CD4-positive, CD25-positive, alpha-beta regulatory T cell (primary cell): ENCODE data around the gene CFLAR. TPM values are rescaled to one million over a fixed set of nuclear protein-coding genes. Genes with fewer than 3 reads are reported as not detected.

Source experiments
- ATAC-seq, 2 donors: fragments of 150-1000 bp; cut with Tn5 transposase; one replicate each; pipeline ENCODE4 v1.10.0; 2021; ENCODE audit warnings: low read depth in 2 of 2, moderate number of reproducible peaks in 2 of 2, moderate library complexity in 1 of 2
- DNase-seq, 3 donors: peaks; one replicate each; pipeline versions ENCODE4 v3.0.0 to v3.0.0-alpha.2; 2012 to 2022; ENCODE audit warnings: mixed read lengths in 1 of 3
- H3K27ac ChIP-seq: one replicate; pipeline ENCODE4 v1.7.0; 2013; ENCODE audit warnings: mild to moderate bottlenecking, low read length; ENCODE audit not compliant: insufficient read depth, poor library complexity, severe bottlenecking
- H3K27me3 ChIP-seq: one replicate; pipeline ENCODE4 v1.7.0; 2013; ENCODE audit warnings: low read length; ENCODE audit not compliant: control insufficient read depth, insufficient read depth
- H3K36me3 ChIP-seq: one replicate; pipeline ENCODE4 v1.7.0; 2013; ENCODE audit warnings: mild to moderate bottlenecking, low read length, moderate library complexity; ENCODE audit not compliant: control insufficient read depth, insufficient read depth
- H3K4me1 ChIP-seq: 2 replicates; pipeline ENCODE4 v1.7.0; 2013; ENCODE audit warnings: mild to moderate bottlenecking, low read length; ENCODE audit not compliant: insufficient read depth, control insufficient read depth, poor library complexity, severe bottlenecking
- H3K4me3 ChIP-seq: one replicate; pipeline ENCODE4 v1.7.0; 2013; ENCODE audit warnings: low read depth, mild to moderate bottlenecking, low read length, moderate library complexity
- H3K9me3 ChIP-seq, 2 experiments: 1 replicate in 1 of 2; 2 replicates in 1 of 2; pipeline ENCODE4 v1.7.0; 2013; ENCODE audit warnings: low read length in 2 of 2, mild to moderate bottlenecking in 1 of 2, moderate library complexity in 1 of 2; ENCODE audit not compliant: control insufficient read depth in 2 of 2
- H3K27ac Mint-ChIP-seq, 3 donors: one replicate each; pipeline ENCODE4 v1.8.0; 2020 to 2022; ENCODE audit warnings: mild to moderate bottlenecking in 3 of 3, mixed read lengths in 3 of 3, moderate library complexity in 2 of 3
- H3K27me3 Mint-ChIP-seq: one replicate; pipeline ENCODE4 v1.8.0; 2022; ENCODE audit warnings: mild to moderate bottlenecking, mixed read lengths
- H3K36me3 Mint-ChIP-seq: one replicate; pipeline ENCODE4 v1.8.0; 2020; ENCODE audit warnings: mixed read lengths
- H3K4me1 Mint-ChIP-seq, 4 donors: one replicate each; pipeline ENCODE4 v1.8.0; 2020 to 2022; ENCODE audit warnings: mixed read lengths in 4 of 4, mild to moderate bottlenecking in 1 of 4
- H3K4me3 Mint-ChIP-seq, 4 donors: one replicate each; pipeline ENCODE4 v1.8.0; 2020 to 2022; ENCODE audit warnings: mild to moderate bottlenecking in 4 of 4, mixed read lengths in 4 of 4, moderate library complexity in 3 of 4
- H3K9me3 Mint-ChIP-seq, 7 donors: one replicate each; pipeline ENCODE4 v1.8.0; 2020 to 2022; ENCODE audit warnings: mixed read lengths in 7 of 7, mild to moderate bottlenecking in 3 of 7, moderate library complexity in 2 of 7
- polyA plus RNA-seq, 4 donors: library from polyadenylated mRNA; unstranded; fragments of 300-500 nt; fragmentation: Illumina TruSeq; gene quantifications; one replicate each; pipeline ENCODE4 v1.2.3, GENCODE V29; 2021
- total RNA-seq: library from RNA; stranded (reverse); gene quantifications from one replicate; pipeline ENCODE4 v1.2.3, GENCODE V29; 2022

The CFLAR gene
- total and polyA plus RNA-seq, 5 donors from 2014 or later, result 118 to 306 (median 140) TPM

GRCh38 chr2:201152517-201152916 is 36.6 kb downstream of the CFLAR start:
- Mint-ChIP-seq H3K4me3 (no peak overlapping the region), H3K27ac (peak overlapping the region; percentile 50 to 81 (median 61)), H3K36me3 (peaks cover 39% of the 10 kb centered on the region), H3K27me3 (no peaks in the 10 kb centered on the region), H3K9me3 (no peaks in the 10 kb centered on the region), H3K4me1 (peaks cover 25 to 45% (median 38%) of the 10 kb centered on the region in 4 donors)
- Histone ChIP-seq H3K4me1 (peaks cover 25% of the 10 kb centered on the region), H3K9me3 (no peaks in the 10 kb centered on the region), H3K36me3 (peaks cover 76% of the 10 kb centered on the region), H3K4me3 (no peak overlapping the region), H3K27me3 (no peaks in the 10 kb centered on the region), H3K27ac (peak overlapping the region; percentile 76)
- ATAC-seq (no peak), DNase-seq (no peak)

DNA sequence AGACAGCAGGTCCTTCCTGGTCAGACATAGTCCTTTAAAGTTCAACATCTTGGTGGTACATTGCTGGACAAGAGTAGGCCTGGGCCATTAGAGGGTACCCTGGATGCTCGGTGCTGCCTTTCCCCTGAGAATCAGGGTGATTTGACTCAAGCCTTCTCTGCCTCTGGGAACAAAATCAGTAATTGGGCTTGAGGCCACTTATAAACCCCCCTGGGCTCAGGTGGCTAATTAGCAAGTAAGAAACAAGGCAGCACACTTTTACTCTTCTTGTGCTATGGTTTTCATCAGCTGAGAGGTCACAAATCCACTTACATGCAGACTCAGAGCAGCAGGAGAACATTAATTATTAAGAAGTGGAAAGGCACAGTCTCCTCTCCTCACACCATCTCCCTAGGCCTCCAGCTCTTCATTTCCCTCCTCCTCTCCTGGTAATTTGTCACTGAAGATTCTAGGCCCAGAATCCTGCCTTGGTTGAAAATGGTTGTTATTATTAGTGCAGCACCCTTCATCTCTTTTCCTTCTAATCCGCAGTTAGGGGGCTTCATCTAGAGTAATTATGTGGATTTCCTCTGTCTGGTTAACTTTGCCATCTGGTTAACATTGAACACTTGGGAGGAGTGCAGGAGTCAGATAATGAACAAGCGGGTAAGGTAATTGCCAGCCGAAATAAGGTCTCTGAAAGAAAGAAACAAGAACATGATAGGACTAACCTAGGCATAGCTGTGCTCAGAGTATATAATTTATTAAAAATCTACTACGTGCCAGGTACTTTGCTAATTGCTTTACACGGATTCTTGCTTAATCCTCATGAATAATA is 37.2 kb downstream of the CFLAR start:
- Mint-ChIP-seq H3K36me3 (peaks cover 46% of the 10 kb centered on the region), H3K27ac (peak overlapping the region; percentile 21 to 82 (median 50))

DNA sequence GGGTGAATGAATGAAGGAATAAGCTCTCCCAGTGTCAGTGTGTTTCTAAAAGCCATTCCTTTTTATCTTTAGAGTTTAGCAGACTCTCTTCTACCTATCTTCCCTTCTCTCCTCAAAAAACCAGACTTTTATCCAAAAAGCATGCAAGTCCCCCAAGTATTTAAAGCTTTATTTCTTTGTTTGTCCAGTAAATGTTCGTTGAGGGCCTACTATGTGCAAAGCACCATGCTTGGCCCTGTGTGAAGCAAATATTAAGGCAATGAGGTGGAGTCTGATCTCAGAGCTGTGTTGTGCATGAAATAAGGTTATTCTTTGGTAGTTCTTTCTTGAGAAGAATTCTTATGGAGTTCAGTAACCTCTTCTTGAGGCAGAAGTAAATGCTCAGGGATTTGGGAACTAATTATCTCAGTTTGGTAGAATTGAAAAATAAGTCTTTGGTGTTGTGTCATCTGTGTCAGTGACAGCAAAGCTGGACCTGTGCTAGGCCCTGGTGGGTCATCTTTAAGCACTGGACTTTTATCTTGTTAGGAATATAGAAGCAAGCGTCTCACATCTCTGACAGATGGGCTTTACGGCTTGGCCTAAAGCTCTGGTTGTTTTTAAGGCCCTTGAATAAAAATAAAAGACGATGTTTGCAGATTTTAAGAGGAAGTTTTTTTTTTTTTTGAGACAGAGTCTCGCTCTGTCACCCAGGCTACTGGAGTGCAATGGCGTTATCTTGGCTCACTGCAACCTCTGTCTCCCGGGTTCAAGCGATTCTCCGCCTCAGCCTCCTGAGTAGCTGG is 38.8 kb downstream of the CFLAR start:
- no peaks in the 10 kb centered on the region for H3K9me3 Mint-ChIP-seq
- no peaks in the 10 kb centered on the region for H3K27me3 ChIP-seq
- peak overlapping the region in 2 of 3 donors; percentile 25 to 78 for H3K27ac Mint-ChIP-seq
- peaks cover 36% of the 10 kb centered on the region for H3K4me1 ChIP-seq
- H3K36me3 Mint-ChIP-seq, result peaks cover 51% of the 10 kb centered on the region
- H3K27ac ChIP-seq, result no peak overlapping the region
- no peak for ATAC-seq
- H3K36me3 ChIP-seq, result peaks cover 74% of the 10 kb centered on the region
- DNase-seq, result no peak
- peaks cover 22 to 46% (median 42%) of the 10 kb centered on the region in 4 donors for H3K4me1 Mint-ChIP-seq
- H3K4me3 Mint-ChIP-seq, result no peak overlapping the region
- H3K9me3 ChIP-seq, result no peaks in the 10 kb centered on the region
- no peaks in the 10 kb centered on the region for H3K27me3 Mint-ChIP-seq
- no peak overlapping the region for H3K4me3 ChIP-seq

More for the DNA sequence above, 37.2 kb downstream of the CFLAR start:
- peaks cover 24 to 52% (median 44%) of the 10 kb centered on the region in 4 donors for H3K4me1 Mint-ChIP-seq
- Histone ChIP-seq H3K4me1 (peaks cover 32% of the 10 kb centered on the region), H3K4me3 (no peak overlapping the region), H3K36me3 (peaks cover 79% of the 10 kb centered on the region), H3K9me3 (no peaks in the 10 kb centered on the region), H3K27ac (peak overlapping the region; percentile 76), H3K27me3 (no peaks in the 10 kb centered on the region)
- H3K4me3 Mint-ChIP-seq, result no peak overlapping the region
- H3K27me3 Mint-ChIP-seq, result no peaks in the 10 kb centered on the region
- DNase-seq (no peak), ATAC-seq (no peak)
- no peaks in the 10 kb centered on the region for H3K9me3 Mint-ChIP-seq

GRCh38 chr2:201156036-201156435 is 40.1 kb downstream of the CFLAR start:
- Histone ChIP-seq H3K9me3 (no peaks in the 10 kb centered on the region), H3K4me3 (no peak overlapping the region), H3K36me3 (peaks cover 76% of the 10 kb centered on the region), H3K4me1 (peaks cover 27% of the 10 kb centered on the region), H3K27me3 (no peaks in the 10 kb centered on the region), H3K27ac (no peak overlapping the region)
- Mint-ChIP-seq H3K9me3 (no peaks in the 10 kb centered on the region), H3K27ac (peak overlapping the region in 1 of 3 donors; percentile 25), H3K4me1 (peaks cover 16 to 38% (median 34%) of the 10 kb centered on the region in 4 donors), H3K36me3 (peaks cover 54% of the 10 kb centered on the region), H3K27me3 (no peaks in the 10 kb centered on the region), H3K4me3 (no peak overlapping the region)
- ATAC-seq (no peak), DNase-seq (no peak)

DNA sequence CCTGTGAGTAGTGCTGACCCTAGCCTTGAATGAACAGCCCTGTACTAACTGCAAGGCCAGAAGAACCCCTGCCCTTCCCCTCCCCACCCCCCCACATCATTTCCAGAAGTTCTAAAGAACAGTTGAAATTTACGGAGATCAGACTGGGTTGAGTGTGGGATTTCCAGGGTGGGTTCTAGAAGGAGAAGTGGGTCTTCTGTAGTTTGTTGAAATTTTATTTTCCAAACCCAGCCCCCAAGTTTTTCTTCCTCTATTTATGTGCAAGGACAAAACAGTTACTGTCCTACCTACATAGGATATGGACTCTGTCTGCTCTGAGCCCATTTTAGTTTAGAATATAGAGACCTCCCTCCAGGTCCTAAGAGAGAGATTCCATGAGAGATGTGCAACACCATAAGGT is 40.7 kb downstream of the CFLAR start:
- DNase-seq (no peak), ATAC-seq (no peak)
- peak overlapping the region; percentile 23 for H3K27ac ChIP-seq
- H3K9me3 ChIP-seq, result no peaks in the 10 kb centered on the region
- peak overlapping the region in 1 of 3 donors; percentile 87 for H3K27ac Mint-ChIP-seq
- no peaks in the 10 kb centered on the region for H3K27me3 ChIP-seq
- no peak overlapping the region for H3K4me3 ChIP-seq
- peaks cover 76% of the 10 kb centered on the region for H3K36me3 ChIP-seq
- no peaks in the 10 kb centered on the region for H3K27me3 Mint-ChIP-seq
- H3K4me3 Mint-ChIP-seq, result no peak overlapping the region
- no peaks in the 10 kb centered on the region for H3K9me3 Mint-ChIP-seq
- H3K4me1 Mint-ChIP-seq, result peaks cover 10 to 32% (median 28%) of the 10 kb centered on the region in 4 donors
- peaks cover 21% of the 10 kb centered on the region for H3K4me1 ChIP-seq
- peaks cover 48% of the 10 kb centered on the region for H3K36me3 Mint-ChIP-seq

- peaks cover 15% of the 10 kb centered on the region for H3K4me1 ChIP-seq
- H3K27me3 Mint-ChIP-seq, result no peaks in the 10 kb centered on the region
- DNase-seq (no peak), ATAC-seq (peak in 1 of 2 donors; percentile 12)
- H3K4me1 Mint-ChIP-seq, result peaks cover 9 to 26% (median 25%) of the 10 kb centered on the region in 4 donors
- H3K27ac Mint-ChIP-seq, result peak overlapping the region; percentile 78 to 93 (median 87)
- H3K27ac ChIP-seq, result peak overlapping the region; percentile 48
- H3K27me3 ChIP-seq, result no peaks in the 10 kb centered on the region
- H3K4me3 ChIP-seq, result no peak overlapping the region
- H3K36me3 ChIP-seq, result peaks cover 77% of the 10 kb centered on the region
- no peaks in the 10 kb centered on the region for H3K9me3 ChIP-seq
- H3K36me3 Mint-ChIP-seq, result peaks cover 47% of the 10 kb centered on the region
- H3K4me3 Mint-ChIP-seq, result peak overlapping the region in 1 of 4 donors; percentile 28
- H3K9me3 Mint-ChIP-seq, result no peaks in the 10 kb centered on the region
Measured at GRCh38 chr2:201157694-201158093, 41.7 kb downstream of the CFLAR start.

GRCh38 chr2:201158111-201158929 is 42.4 kb downstream of the CFLAR start:
- DNase-seq (peak; percentile 33 to 82 (median 67)), ATAC-seq (peak; percentile 63 to 70)
- Mint-ChIP-seq H3K36me3 (peaks cover 49% of the 10 kb centered on the region), H3K27me3 (no peaks in the 10 kb centered on the region), H3K9me3 (no peaks in the 10 kb centered on the region), H3K4me3 (peak overlapping the region in 1 of 4 donors; percentile 28), H3K4me1 (peaks cover 9 to 23% (median 20%) of the 10 kb centered on the region in 4 donors), H3K27ac (peak overlapping the region; percentile 78 to 93 (median 87))
- peaks cover 11% of the 10 kb centered on the region for H3K4me1 ChIP-seq
- no peak overlapping the region for H3K4me3 ChIP-seq
- H3K27ac ChIP-seq, result peak overlapping the region; percentile 48
- H3K27me3 ChIP-seq, result no peaks in the 10 kb centered on the region
- peaks cover 77% of the 10 kb centered on the region for H3K36me3 ChIP-seq
- H3K9me3 ChIP-seq, result no peaks in the 10 kb centered on the region
